ENCODE data around the gene ACBD7.

The ACBD7 gene

GRCh38 chr10:15084502-15084922 lies 4.1 kb downstream of the ACBD7 start:
- DNase-seq: no peak

- no peak for DNase-seq
Observed at GRCh38 chr10:15083674-15084501, 4.7 kb downstream of the ACBD7 start.

DNA sequence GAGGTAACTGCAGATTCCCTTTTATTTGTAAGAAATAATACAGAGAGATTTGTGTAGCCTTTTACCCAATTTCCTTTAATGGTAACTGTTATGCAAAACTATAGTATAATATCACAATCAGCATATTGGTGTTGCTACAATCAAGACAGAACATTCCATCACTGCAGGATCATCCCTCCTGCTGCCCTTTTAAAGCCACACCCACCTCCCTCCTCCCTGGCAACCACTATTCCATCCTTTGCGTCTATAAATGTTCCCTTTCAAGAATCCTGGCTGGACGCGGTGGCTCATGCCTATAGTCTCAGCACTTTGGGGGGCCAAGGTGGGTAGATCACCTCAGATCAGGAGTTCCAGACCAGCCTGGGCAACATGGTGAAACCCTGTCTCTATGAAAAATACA lies 13.2 kb downstream of the ACBD7 start:
- no peak for DNase-seq

DNA sequence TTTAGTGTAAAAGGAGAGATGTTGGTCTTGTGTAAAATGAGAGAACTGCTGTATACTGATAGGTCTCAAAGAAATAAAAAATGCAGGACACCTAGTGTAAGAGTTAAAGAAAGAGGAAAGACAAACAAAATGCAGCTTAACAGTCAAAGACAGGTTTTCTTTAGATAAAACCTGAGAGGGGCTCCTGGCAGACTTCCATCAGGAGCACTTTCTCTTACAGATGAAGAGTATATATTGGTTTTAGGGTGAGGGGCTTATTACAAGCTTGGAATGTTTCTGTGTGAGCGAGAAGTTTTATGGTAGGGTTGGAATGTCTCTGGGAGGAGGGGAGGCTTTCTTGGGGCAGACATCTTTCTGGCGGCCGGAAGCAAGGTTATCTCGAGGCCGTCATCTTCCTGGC lies 16.2 kb downstream of the ACBD7 start:
- DNase-seq: no peak

DNA sequence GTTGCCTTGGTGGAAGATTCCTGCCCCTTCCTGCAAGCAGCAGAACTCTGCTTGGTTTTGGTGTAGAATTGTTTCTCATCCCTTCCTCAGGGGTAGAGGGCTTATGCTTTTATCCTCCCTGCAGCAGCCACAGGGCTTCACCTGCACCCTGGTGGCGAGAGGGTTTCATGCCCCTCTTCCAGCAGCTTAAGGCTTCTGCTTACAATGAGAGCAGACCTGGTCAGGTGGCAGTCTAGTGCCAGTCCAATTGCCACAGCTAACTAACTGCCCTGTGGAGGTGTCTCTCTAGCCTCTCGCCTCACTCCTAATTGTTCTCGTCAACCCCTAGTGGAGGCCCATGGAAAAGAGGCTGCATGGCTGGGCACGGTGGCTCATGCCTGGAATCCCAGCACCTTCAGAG lies 19.3 kb downstream of the ACBD7 start:
- no peak for DNase-seq

- no peak for DNase-seq
Observed at GRCh38 chr10:15068802-15069201, 19.8 kb downstream of the ACBD7 start.

DNA sequence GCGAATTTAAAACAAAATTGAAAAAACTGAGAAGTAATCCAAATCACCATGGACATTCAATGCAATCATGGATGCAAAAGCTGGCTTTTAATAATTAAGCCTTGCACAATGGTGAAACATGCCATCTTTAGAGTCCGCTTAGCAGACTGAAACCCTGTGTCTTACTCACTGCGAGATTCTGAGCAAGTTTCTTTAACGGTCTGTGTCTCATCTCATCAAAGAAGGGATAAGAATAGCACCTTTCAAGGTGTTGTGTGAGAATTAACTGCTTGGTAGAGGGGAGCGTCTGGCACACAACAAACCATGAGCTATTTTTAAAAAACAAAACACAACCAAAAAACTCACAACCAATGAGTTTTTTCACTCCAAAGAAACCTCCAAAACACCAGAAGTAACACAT lies 21.4 kb downstream of the ACBD7 start:
- no peak for DNase-seq

- DNase-seq: no peak
Observed at GRCh38 chr10:15060638-15061037, 27.9 kb downstream of the ACBD7 start.

GRCh38 chr10:15059914-15060313 lies 28.7 kb downstream of the ACBD7 start:
- no peak for DNase-seq

GRCh38 chr10:15058689-15059088 lies 29.9 kb downstream of the ACBD7 start:
- DNase-seq: no peak

DNA sequence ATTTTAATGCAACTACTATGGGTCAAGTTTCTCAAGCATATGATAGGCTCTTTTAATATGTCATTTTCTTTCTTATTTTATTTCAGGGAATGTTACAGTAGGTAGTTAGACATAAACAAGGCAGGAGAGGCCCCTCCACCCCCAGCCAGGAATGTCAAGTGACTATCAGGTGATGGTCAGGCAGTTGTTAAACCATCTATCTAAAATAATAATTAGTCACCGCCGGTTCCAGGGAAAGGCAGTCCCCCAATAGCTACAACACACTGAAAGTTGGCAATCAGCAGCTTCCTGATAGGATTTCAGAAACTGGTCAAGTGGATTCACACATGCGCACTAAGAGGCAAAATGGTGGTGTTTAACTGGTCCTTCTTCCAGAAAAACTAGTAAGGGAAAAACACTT lies 35.5 kb downstream of the ACBD7 start:
- no peak for DNase-seq

DNA sequence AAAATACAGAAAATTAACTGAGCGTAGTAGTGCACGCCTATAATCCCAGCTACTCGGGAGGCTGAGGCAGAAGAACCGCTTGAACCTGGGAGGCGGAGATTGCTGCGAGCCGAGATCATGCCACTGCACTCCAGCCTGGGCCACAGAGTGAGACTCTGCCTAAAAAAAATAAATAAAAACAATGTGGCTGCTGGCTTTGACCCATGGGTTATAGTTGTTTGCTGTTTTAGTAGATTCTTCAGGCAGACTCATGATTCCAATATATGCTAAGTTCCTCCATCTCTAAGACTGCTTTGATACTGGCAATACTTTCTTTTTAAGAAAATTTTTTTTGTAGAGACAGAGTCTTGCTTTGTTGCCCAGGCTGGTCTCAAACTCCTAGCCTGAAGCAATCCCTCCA lies 36.5 kb downstream of the ACBD7 start:
- no peak for DNase-seq

DNA sequence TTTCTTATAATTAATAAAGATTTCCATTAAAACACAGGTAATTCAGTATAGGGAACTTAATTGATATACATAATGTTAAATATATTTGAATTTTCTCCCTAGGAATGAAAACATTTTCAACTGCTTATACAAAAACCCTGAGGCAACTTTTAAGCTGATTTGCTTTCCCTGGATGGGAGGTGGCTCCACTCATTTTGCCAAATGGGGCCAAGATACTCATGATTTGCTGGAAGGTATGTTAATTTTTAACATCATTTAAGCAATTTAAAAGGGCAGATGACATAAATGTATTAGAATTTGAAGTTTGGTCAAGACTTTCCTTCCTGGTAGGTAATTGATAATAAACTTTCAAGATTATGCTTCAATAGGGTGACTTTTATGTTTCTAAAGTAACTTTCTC lies 39.0 kb downstream of the ACBD7 start:
- no peak for DNase-seq

DNA sequence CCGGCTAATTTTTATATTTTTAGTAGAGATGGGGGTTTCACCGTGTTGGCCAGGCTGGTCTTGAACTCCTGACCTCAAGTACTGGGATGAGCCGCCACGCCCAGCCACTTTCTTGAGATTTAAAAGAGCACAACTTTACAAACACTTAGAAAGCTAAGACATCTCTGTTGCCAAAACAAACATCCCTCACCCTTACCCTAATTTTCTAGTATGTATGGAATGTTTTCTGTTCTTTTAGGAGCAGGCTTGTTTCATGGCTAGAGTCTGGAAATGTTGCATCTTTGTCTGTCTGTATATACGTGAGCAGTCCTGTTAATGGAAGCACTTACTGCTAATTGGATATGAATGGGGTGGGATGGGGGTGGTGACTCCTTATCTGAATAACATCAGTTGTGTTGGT lies 42.0 kb downstream of the ACBD7 start:
- no peak for DNase-seq

GRCh38 chr10:15045380-15045779 lies 43.2 kb downstream of the ACBD7 start:
- no peak for DNase-seq

GRCh38 chr10:15043674-15044073 lies 44.9 kb downstream of the ACBD7 start, which contains the start of gene OLAH:
Gene OLAH, plus strand, starts transcription at chr10:15043943. Its CDS starts 3,346 bp downstream, at chr10:15047289.
- DNase-seq: no peak

DNA sequence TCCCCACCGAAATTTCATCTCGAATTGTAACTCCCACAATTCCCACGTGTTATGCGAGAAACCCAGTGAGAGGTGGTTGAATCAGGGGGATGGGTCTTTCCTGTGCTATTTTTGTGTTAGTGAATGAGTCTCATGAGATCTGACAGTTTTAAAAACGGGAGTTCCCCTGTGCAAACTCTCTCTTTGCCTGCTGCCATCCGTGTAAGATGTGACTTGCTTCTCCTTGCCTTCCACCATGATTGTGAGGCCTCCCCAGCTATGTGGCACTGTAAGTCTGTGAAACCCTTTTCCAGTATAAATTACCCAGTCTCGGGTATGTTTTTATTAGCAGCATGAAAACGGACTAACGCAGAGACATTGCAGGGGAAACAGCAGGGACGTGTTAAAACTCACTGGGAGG lies 50.2 kb downstream of the ACBD7 start:
- DNase-seq: no peak

DNA sequence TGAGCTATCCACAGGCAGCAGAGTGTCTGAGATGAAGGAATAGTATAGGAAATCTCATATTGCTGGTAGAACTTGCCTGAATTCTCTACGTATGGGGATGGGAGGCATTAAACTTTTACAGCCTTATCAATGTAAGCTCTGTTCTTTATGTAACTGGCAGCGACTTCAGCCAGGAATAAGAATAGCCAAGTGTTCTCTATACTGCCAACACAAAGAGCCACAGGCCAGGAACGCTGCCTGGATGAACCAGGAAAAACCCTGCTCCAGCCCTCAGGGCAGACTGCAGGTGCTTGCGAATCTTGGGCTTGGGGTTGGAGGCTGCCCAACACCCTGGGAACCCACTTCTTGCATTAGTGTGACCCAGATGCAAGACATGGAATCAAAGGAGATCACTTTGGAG lies 50.9 kb downstream of the ACBD7 start:
- DNase-seq: no peak

DNA sequence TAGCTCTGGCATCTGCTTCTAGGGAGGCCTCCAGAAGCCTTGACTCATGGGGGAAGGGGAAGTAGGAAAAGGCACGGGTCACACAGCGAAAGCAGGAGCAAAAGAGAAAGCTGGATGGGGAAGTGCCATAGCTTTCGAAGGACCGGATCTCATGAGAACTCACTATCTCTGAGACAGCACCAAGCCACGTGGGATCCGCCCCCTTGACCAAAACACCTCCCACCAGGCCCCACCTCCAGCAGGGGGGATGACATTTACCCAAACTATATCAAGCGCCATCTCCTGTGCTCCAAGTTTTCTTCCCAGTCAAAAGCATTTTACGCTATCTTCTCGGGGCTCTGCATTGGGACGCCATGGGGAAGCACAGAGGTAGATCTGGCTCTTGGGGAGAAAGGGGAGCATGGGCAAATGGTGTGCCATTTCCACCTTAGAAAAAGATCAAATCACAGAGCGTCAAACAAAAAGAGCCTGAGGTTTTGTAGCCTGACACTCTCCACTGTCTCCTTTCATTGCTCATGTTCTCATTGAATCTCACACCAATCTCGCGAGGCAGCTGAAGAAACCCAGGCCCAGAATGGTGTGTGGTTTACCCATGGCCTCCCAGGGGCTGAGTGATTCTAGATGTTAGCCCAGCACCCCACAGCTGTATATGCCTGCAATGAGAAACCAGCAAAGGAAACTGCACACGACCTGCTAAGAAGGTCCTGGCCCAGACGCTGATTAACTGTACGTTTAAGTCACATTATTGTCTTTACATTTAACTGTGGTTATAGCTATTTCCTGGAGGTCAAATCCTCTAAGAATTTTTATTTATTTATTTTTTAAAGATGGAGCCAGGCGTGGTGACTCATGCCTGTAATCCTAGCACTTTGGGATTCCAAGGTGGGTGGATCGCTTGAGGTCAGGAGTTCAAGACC lies 52.9 kb downstream of the ACBD7 start:
- no peak for DNase-seq

DNA sequence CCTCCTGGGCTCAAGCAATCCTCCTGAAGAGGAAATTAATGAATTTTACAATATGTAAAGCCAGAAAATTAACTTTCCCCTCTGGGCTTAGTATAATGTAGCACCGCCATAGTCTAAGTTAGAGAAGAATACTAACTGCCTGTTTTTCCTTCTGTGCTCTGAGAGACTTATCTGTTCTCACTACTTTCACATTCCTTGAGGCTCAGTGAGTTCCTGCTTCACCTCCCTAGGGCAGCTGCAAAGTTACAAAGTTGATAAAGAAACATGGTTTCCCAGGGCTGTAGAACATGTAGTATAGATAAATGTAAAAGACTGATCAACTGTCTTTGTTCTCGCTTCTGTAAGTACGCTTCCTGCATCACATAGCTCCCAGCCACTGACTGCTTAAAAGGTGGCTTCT lies 60.8 kb downstream of the ACBD7 start:
- DNase-seq: no peak

Data from stimulated activated CD4-positive, alpha-beta T cell treated with anti-CD3 and anti-CD28 coated beads, Interleukin-12 subunit alpha, Interleukin-12 subunit beta, amount 100 ng/mL, for 4 hours (primary cell).